NB4 (cell line): ENCODE data around the gene LRRC31.

Source experiments
- MAX ChIP-seq: IDR thresholded peaks from 2 replicates; pipeline ENCODE4 v1.6.1; 2011; ENCODE audit warnings: low read depth, low read length
- MYC ChIP-seq: IDR thresholded peaks from 2 replicates; pipeline ENCODE4 v1.6.1; 2011; ENCODE audit warnings: low read depth, low read length
- POLR2A ChIP-seq: IDR thresholded peaks from 2 replicates; pipeline ENCODE4 v1.6.1; 2011; ENCODE audit warnings: mild to moderate bottlenecking; ENCODE audit not compliant: insufficient read length; ENCODE audit errors: extremely low read depth
- TF ChIP-seq, protein P1 (sequence below): IDR thresholded peaks from one replicate; pipeline ENCODE4 v1.5.1; 2012; ENCODE audit warnings: low read depth, low read length

- TF ChIP-seq, protein P1, sequence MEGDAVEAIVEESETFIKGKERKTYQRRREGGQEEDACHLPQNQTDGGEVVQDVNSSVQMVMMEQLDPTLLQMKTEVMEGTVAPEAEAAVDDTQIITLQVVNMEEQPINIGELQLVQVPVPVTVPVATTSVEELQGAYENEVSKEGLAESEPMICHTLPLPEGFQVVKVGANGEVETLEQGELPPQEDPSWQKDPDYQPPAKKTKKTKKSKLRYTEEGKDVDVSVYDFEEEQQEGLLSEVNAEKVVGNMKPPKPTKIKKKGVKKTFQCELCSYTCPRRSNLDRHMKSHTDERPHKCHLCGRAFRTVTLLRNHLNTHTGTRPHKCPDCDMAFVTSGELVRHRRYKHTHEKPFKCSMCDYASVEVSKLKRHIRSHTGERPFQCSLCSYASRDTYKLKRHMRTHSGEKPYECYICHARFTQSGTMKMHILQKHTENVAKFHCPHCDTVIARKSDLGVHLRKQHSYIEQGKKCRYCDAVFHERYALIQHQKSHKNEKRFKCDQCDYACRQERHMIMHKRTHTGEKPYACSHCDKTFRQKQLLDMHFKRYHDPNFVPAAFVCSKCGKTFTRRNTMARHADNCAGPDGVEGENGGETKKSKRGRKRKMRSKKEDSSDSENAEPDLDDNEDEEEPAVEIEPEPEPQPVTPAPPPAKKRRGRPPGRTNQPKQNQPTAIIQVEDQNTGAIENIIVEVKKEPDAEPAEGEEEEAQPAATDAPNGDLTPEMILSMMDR: no peak
- TF ChIP-seq MAX: no peak
- TF ChIP-seq POLR2A: no peak
- no peak for TF ChIP-seq MYC
Measured at GRCh38 chr3:169804681-169805080, 65.1 kb downstream of the LRRC31 start.
